ENCODE measurements around the gene CTNNA1. TPM values are rescaled to one million over a fixed set of nuclear protein-coding genes. Genes with fewer than 3 reads are reported as not detected.
"Not testable (repeated sequence)": the region's sequence is repeated elsewhere in the genome, so short reads cannot be mapped to it uniquely, and the experiment has no call there.

The CTNNA1 gene, protein sequence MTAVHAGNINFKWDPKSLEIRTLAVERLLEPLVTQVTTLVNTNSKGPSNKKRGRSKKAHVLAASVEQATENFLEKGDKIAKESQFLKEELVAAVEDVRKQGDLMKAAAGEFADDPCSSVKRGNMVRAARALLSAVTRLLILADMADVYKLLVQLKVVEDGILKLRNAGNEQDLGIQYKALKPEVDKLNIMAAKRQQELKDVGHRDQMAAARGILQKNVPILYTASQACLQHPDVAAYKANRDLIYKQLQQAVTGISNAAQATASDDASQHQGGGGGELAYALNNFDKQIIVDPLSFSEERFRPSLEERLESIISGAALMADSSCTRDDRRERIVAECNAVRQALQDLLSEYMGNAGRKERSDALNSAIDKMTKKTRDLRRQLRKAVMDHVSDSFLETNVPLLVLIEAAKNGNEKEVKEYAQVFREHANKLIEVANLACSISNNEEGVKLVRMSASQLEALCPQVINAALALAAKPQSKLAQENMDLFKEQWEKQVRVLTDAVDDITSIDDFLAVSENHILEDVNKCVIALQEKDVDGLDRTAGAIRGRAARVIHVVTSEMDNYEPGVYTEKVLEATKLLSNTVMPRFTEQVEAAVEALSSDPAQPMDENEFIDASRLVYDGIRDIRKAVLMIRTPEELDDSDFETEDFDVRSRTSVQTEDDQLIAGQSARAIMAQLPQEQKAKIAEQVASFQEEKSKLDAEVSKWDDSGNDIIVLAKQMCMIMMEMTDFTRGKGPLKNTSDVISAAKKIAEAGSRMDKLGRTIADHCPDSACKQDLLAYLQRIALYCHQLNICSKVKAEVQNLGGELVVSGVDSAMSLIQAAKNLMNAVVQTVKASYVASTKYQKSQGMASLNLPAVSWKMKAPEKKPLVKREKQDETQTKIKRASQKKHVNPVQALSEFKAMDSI
- total RNA-seq (2014; rRNA removed; shearing (Covaris generic)) = 369 and 401 TPM in 2 replicates

DNA sequence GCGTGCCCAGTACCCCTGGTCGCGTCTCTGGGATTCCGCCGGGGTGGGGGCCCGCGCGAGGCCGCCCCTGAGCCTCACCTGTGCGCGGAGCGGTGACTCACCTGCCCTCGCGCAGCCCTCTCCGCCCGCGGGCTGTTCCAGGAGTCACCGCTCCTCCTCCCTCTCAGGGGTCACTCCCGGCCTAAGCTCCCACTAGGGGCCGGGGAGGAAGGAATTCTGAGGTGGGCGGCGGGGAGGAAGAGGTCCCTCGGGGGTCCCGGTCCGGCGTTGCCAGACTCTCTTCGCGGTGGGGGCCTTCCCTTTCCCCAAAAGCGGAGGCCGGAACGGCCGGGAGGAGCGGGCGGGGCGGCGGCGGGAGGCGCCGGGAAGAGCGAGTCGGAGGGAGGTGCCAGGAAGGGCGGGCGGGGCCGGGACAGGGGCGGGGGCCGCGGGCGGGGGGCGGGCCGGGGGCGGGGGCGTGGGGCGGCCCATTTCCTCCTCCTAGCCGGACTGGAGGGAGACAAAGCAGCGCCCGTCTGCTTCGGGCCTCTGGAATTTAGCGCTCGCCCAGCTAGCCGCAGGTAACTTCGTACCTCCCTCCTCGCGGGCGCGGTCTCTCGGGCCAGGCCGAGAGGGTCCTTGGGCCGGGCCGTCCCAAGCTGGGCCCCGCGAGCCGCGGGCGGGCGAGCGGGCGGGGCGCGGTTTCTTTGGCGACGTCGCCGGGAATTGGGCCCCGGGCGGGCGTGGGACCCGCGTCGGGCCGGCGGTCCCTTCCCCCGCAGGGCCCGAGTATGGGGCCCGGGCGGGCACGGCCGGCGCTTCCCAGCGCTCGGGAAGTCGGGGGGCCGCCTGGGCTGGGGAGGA is at the start of gene CTNNA1:
Gene CTNNA1 (plus strand): TSS at position 475 of the 843 bp plus-strand sequence. CDS start 28,500 bp downstream, outside the sequence.
- DNase-seq (ENCODE audit: low spot score) = peak; percentile 61

DNA sequence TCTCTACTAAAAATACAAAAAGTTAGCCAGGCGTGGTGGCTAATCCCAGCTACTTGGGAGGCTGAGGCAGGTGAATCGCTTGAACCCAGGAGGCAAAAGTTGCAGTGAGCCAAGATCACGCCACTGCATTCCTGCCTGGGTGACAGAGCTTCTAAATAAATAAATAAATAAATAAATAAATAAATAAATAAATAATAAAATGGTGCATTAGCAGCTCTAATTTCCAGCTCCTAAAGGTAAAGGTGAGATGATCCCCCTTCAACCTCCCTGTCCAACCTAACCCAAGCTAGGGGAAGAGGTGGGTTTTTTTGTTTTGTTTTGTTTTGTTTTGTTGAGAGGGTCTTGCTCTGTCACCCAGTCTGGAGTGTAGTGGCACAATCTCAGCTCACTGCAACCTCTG is 49.4 kb upstream of the CTNNA1 start:
- not testable (repeated sequence) for DNase-seq (ENCODE audit: low spot score)

DNA sequence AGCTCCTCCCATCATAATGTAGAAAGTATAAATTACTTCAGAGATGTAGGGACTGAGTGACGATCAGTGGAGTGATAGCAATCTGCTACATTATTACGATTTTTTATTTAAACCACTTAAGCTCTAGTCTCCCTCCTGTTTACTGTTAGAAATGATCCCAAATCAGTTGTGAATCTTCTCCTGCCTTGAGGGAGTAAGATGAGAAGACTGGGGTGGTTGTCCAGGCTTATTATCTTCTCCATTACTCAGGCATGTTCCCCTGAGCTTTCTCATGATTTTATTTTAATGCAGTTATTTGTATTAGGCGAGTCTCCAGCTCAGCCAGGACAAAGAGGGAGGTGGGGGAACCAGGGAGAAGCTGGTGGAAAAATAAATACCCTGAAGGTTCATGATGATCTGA is 48.2 kb upstream of the CTNNA1 start:
- DNase-seq (ENCODE audit: low spot score) = no peak

DNA sequence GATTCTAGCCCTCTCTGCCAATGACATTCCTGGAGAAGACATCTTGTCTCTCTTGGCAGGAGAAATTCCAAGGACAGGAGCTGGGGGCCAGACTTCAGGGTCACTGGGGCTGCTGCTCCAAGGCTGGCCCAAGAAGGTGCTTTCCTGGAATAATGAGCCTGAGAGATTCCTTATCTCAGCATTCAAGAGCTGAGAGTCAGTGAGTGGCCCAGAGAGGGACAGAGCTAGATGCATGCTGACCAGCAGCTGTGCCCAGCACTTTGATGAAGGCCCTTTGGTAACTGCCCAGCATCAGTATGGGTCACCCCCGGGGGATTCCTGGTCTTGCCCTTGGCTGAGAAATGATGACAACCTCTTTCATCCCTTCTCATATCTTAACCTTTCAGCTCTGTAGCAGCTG is 47.7 kb upstream of the CTNNA1 start:
- DNase-seq (ENCODE audit: low spot score) = no peak

DNA sequence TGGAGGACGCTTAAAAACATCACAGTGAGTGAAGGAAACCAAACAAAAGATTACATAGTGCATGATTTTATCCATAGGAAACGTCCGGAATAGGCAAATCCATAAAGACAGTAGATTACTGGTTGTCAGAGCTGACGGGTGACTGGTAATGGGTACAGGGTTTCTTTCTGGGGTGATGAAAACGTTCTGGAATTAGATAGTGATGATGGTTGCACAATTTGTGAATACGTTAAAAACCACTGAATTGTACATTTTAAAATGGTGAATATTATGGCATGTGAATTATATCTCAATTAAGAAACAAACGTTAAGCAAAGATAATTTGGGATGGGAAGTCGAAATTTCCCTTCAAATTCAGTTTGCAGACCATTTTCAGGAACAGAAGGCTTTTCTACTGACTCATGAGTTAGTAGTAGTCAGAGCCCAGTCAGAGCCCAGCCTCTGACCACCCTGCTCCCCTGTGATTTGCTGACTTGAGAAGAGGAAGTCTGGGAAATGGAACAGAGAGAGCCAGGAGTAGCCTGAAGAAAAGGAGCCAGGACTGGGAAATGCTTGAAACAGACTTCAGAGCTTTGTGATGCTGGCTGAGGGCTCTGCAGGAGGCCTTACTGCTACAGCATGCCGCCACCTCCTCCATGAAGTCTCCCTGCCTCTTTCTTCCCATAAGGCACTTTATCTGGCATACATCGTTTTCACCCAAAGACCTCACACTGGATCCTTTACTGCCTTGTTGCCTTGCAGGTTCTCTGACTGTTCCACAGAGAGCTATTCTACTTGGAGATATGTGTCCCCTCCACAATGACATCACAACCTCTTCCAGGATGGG is 46.4 kb upstream of the CTNNA1 start:
- DNase-seq (ENCODE audit: low spot score) = peak; percentile 86

DNA sequence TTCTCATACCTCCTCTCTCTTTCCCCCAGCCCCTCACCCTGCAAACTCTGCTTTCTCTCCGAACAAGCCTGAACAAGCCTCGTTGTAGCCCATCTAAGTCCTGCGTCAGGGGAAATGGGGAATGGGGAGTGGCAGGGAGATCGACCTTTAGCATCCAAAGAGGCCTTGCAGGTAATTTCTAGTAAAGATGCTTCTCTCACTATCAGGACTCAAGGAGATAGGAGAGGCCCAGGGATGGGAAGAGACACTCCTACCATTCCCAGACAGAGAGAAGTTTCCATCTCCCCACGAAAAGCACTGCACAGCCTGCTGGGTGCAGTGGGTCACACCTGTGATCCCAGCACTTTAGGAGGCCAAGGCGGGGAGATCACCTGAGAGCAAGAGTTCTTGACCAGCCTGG is 44.4 kb upstream of the CTNNA1 start:
- DNase-seq (ENCODE audit: low spot score) = no peak

DNA sequence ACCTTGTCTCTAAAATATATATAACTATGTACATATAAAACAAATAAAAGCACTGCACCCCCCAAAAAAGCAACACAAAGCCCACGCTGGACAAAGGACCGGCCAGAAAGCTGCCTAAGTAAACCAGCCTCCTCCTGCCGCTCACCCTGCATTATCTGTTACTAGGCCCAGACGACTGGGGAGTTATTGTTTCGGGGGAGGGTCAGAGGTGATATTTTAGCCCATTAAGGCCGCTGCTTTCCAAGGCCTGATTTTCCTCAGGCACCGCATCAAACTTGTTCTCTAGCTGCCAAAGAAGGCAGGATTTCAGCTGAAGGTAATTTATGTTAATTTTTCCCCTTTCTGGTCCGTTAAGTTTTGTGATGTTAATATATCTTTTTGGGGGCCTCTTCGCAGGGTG is 44.0 kb upstream of the CTNNA1 start:
- no peak for DNase-seq (ENCODE audit: low spot score)

DNA sequence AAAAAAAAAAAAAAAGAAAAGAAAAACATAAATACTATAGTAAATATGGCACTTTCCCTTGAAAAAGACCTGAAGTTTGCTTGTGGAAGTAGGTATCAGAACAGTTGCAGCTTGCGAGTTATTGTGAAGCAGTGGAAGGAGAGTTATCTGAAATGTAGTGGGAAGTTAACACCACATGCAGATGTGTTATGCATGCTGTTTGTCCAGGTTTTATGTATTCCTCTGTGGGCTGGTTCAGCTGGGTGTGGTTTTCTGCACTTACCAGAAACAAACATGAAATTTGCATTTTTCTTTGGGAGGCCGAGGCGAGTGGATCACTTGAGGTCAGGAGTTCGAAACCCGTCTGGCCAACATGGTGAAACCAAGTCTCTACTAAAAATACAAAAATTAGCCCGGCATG is 42.1 kb upstream of the CTNNA1 start:
- no peak for DNase-seq (ENCODE audit: low spot score)

DNA sequence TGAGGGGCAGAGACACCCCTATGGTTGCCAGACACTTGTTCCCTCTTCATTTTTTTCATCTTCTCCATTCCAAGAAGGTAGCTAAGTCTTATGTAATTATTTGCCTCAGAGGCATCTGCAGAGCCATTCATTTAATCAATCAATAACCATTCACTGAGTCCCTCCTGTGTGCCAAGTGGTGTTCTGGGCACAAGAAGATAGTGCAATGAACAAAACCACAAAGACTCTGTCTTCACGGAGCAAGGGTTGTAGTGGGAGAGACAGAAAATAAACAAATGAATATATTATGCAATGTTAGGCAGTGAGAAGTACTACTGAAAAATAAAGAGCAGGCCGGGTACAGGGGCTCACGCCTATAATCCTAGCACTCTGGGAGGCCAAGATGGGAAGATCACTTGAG is 41.4 kb upstream of the CTNNA1 start:
- DNase-seq (ENCODE audit: low spot score) = no peak

DNA sequence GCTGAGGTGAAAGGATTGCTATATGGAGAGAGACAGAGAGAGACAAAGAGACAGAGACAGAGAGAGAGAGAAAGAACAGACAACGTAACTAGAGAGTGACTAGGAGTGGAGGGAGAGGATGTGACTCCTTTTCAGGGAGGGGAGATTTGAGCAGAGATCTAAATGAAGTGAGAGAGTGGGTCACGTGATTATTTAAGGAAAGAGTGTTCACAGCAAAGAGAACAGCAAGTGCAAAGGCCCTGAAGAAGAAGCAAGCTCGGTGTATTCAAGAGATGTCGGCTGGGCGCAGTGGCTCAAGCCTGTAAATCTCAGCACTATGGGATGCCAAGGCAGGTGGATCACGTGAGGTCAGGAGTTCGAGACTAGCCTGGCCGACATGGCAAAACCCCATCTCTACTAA is 40.9 kb upstream of the CTNNA1 start:
- DNase-seq (ENCODE audit: low spot score) = no peak

DNA sequence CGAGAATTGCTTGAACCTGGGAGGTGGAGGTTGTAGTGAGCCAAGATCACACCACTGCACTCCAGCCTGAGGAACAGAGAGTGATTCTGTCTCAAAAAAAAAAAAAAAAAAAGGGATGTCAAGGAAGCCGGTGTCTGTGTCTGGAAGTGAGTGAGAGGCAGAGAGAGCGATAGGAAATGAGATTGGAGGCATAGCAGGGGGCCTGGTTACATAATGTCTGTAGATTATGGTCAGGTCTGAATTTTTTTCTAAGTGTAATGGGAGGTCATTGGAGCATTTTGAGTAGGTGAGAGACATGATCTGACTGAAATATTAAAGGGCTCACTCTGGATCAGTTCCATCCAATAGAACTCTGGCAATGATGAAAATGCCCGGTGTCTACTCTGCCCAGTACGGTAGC is 40.4 kb upstream of the CTNNA1 start:
- DNase-seq (ENCODE audit: low spot score) = no peak

DNA sequence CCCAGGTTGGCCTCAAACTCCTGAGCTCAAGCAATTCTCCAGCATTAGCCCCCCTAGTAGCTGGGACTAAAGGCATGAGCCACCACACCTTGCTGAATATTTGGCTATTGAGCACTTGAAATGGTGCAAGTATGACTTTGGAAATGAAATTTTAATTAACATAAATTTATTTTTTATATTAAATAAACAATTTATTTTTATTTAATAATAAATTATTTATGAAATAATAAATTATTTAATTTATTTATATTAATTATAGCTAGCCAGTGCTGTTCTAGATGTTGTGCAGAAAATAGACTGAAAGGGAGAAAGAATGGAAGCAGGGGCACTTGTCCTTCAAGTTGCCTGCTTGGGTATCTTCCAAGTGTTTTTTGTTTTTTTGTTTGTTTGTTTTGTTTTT is 40.0 kb upstream of the CTNNA1 start:
- DNase-seq (ENCODE audit: low spot score) = no peak

DNA sequence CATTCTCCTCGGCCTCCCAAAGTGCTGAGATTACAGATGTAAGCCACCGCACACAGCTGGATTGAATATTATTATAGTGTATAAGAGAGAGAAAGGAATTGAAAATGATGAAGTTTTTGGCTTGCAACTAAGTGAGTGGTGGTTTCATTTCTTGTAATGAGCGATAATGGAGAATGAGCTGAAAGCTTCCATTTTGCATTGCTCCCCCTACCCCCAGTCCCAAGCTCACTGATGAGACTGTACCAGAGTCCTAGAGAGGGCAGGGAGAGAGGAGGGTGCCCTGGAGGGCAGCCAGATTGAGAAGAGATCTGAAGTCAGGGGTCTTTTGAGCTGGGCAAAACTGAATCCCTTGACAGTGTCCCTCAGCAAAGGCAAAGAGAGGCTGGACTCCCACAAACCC is 38.5 kb upstream of the CTNNA1 start:
- DNase-seq (ENCODE audit: low spot score) = no peak

DNA sequence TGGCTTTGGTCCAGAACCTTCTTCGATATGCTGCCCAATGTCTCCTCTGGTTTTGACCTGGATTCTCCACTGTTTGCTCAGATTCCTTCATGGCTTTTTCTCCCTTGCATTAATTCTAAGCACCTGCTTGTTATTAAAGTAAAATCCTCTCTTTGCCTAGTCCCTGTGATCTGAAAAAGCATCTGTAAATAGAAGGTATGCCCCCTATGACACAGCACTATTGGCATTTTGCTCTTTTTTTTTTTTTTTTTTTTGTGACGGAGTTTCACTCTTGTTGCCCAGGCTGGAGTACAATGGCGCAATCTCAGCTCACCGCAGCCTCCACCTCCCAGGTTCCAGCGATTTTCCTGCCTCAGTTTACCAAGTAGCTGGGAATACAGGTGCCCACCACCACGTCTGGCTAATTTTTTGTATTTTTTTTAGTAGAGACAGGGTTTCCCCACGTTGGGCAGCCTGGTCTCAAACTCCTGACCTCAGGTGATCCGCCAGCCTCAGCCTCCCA is 37.2 kb upstream of the CTNNA1 start:
- DNase-seq (ENCODE audit: low spot score) = not testable (repeated sequence)

DNA sequence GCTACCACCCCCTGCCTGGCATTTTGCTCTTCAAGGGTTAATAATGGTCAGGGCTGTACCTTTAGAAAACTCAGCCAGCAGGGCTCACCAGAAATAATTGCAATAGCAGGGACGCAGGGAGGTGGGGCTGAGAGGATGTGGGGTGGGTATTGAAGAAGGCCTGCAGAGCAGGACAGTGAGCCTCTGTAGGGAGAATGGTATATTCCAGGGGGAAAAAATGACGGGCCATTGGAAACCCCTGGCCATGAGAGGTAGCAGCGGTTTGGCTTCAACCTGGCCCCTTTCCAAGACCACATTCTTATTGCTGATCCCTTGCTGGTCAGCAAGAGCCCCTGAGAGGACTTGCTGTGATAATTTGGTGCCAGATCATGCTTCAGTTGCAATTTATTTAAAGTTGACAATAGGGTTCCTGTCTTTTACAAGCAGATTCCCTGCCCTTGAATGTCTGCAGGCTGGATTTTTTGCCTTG is 36.7 kb upstream of the CTNNA1 start:
- peak; percentile 49 for DNase-seq (ENCODE audit: low spot score)

DNA sequence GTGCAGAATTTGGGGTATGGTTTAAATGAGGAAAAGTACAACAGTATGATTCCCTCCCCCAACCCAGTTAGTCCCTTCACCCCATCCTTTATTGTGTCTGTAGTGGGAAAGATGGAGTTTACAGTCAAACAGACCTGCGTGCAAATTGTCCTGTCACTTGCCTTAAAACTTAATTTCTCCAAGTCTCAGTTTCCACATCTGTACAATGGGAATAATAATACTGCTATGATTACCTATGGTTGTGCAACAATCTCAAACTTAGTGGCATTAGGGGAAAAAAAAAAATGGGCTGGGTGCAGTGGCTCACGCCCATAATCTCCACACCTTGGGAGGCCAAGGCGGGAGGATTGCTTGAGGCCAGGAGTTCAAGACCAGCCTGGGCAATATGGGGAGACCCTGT is 35.8 kb upstream of the CTNNA1 start:
- no peak for DNase-seq (ENCODE audit: low spot score)

DNA sequence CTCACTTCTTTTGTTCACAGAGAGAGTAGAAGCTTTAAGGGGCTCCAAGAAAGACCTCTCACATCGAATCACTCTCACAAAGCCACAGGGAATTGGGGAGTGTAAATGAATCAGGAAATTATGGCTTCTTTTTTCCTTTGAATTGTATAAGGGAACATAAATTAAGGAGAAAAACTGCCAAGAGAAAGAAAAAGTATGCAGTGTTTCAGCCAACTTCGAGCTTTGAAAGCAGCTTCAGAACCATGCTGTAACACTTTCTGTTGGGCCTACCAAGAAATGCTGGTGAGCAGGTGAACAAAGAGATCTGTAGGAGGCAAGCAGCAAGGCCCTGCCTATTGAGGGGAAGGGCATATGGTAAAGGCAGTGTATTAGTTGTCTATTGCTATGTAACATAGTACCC is 33.4 kb upstream of the CTNNA1 start:
- no peak for DNase-seq (ENCODE audit: low spot score)

DNA sequence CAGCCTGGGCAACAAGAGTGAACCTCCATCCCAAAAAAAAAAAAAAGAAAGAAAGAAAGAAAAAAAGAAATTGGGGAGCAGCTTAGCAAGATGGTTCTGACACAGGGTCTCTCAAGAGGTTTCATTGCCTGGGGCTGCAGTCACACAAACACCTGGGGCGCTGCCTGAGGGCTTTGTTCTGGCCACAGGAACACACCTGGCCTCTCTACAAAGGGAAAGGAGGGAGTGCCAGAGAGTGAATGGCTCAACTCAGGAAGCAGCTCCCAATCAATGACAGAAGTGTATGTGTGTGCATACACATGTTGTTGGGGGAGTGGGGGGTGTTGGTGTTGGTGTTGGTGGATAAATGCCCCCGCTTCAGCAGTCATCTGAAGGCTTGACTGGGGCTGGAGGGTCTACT is 32.4 kb upstream of the CTNNA1 start:
- no peak for DNase-seq (ENCODE audit: low spot score)

DNA sequence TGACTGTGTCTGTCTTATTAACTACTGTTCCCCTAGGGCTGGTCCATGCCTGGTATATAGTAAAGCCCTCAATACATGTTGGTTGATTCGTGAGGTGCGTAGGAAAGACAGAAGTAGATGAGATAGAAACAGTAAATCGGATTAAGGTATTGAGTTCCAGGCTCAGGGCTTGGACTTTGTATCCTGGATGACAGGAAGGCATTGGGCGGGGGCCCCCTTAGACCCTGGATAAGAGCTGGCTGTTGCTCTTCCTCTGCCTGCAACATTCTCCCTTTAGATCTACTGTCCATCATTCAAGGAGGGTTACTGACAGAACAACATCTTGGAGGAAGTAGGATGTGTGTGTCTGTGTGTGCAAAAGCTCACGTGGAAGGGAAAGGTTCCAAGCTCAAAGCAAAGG is 31.2 kb upstream of the CTNNA1 start:
- DNase-seq (ENCODE audit: low spot score) = no peak

DNA sequence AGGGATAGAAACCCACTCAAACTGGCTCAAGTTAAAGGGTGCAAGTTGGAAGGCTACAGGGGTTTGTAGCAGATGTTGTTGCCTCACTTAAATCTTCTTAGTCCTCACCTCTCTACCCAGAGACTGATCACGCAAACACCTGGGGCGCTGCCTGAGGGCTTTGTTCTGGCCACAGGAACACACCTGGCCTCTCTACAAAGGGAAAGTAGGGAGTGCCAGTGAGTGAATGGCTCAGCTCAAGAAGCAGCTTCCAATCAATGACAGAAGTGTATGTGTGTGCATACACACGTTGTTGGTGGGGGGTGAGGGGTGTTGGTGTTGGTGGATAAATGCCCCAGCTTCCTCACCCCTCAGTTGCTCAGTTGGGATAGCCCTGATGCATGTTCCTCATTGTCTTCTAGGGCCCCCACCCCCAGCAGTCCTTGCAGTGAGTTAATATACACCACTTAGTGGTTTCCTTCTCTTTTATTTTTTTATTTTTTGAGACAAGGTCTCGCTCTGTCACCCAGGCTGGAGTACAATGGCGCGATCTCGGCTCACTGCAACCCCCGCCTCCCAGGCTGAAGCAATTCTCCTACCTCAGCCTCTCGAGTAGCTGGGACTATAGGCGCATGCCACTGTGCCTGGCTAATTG is 30.6 kb upstream of the CTNNA1 start:
- no peak for DNase-seq (ENCODE audit: low spot score)
